ENCODE data around the gene TMEM141. TPM values are rescaled to one million over a fixed set of nuclear protein-coding genes. Genes with fewer than 3 reads are reported as not detected.

The TMEM141 gene
- 10 to 100 TPM; 60.7 to 70.8 (median 66.9) TPM for total RNA-seq

DNA sequence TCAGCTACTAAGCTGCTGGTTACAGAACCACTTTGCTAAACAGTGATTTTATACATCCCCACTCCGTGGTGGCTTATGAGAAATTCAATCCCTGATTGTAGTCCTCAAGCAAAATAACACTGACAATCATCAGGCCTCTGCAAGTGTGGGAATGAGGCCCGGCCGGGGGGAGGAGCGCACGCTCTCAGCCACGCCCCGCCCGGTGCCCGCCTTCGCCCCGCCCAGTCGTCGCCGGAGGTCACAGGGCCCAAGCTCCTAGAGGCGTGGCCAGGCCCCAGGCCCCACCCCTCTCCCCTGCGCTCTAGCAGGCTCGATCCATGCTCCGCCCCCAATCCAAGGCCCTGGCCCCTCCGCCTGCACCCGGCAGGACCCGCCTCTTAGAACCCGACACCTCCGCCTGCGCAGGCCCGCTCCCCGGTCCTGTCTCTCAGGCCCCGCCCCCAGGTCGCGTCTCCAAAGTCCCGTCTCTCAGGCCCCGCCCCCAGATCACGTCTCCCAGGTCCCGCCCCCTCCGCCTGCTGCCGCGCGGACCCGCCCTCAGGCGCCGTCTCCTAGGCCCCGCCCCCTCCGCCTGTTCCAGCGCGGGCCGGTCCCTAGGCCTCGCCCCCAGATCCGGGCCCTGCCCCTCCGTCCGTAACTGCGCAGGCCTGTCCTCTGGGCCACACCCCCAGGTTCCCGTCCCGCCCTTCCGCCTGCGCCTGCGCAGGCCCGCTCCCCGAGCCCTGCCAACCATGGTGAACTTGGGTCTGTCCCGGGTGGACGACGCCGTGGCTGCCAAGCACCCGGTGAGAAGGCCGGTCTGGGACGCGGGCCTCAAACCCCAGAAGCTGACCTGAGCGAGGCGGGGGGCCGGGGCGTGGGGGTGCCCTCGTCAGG, at the start of gene TMEM141:
TSS of gene TMEM141 (plus strand) at position 705 of the 876 bp plus-strand sequence. CDS start at position 732, 27 bp downstream.
- TF ChIP-seq EP300 (IDR thresholded peaks at IDR 0.05) (peak; percentile 89 to 97), POLR2A (IDR thresholded peaks at IDR 0.05) (peak; percentile 16 to 76)
- TF ChIP-seq, protein P1, sequence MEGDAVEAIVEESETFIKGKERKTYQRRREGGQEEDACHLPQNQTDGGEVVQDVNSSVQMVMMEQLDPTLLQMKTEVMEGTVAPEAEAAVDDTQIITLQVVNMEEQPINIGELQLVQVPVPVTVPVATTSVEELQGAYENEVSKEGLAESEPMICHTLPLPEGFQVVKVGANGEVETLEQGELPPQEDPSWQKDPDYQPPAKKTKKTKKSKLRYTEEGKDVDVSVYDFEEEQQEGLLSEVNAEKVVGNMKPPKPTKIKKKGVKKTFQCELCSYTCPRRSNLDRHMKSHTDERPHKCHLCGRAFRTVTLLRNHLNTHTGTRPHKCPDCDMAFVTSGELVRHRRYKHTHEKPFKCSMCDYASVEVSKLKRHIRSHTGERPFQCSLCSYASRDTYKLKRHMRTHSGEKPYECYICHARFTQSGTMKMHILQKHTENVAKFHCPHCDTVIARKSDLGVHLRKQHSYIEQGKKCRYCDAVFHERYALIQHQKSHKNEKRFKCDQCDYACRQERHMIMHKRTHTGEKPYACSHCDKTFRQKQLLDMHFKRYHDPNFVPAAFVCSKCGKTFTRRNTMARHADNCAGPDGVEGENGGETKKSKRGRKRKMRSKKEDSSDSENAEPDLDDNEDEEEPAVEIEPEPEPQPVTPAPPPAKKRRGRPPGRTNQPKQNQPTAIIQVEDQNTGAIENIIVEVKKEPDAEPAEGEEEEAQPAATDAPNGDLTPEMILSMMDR (IDR thresholded peaks at IDR 0.05): peak in 1 of 5 experiments; percentile 9
- Histone ChIP-seq H3K27ac (peak within 1 kb of the TSS; percentile 89 to 98 (median 92)), H3K4me1 (peaks cover 0 to 48% (median 25%) of the 10 kb centered on the region in 4 donors), H3K36me3 (peaks cover 0 to 22% (median 0%) of the 10 kb centered on the region in 3 donors), H3K4me3 (peak within 1 kb of the TSS; percentile 64 to 89 (median 75)), H3K27me3 (peaks cover 0 to 2% of the 10 kb centered on the region in 2 donors), H3K9me3 (no peaks in the 10 kb centered on the region)
- DNase-seq (ENCODE audit: low spot score in 2 of 2): peak; percentile 100
- 1% methylated on average over 32 to 38 of the region's 70 CpGs for WGBS, 2 donors

DNA sequence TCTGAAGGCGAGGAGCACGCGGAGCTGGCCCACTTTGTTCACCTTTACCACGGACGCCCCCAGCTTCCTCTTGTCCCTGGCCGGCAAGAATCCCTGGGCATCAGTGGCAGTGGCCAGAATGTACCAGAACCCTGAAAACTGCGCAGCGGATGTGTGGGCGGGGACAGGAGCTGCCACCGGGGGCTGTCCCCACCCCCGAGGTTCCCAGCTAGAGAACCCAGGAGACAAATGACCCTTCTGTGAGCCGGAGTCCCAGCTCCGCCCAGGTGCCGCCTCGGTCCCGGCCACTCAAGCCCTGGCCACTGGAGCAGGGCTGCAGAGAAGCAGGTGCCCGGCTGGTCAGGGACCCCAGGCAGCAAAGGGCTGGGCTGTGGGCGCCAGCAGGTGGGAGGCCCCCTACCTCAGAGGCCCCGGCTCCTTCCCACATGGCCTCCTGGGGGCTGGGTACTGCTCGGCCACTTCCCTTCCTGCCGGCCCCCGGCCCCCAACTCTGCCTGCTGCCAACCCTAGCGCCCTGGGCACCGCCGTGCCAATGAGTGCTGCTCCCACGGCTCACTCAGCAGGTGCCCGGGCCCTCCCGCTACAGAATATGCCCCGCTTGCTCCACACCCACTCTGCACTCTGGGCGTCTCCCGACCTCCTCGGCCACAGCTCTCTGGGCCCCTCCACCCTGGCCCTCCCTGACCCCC, 49.1 kb upstream of the TMEM141 start:
- peak overlapping the region in 2 of 4 donors; percentile 35 to 38 for H3K4me3 ChIP-seq
- H3K9me3 ChIP-seq: no peaks in the 10 kb centered on the region
- 23 to 25% methylated on average over 19 to 31 of the region's 32 CpGs for whole genome bisulfite sequencing, 2 donors
- no peaks in the 10 kb centered on the region for H3K36me3 ChIP-seq
- DNase-seq (ENCODE audit: low spot score in 2 of 2): no peak
- H3K4me1 ChIP-seq: peaks cover 0 to 31% (median 12%) of the 10 kb centered on the region in 4 donors
- peak overlapping the region in 2 of 4 donors; percentile 3 to 16 for H3K27ac ChIP-seq
- H3K27me3 ChIP-seq: peaks cover 0 to 44% of the 10 kb centered on the region in 2 donors
- TF ChIP-seq, protein P1 (IDR thresholded peaks at IDR 0.05): no peak
- TF ChIP-seq EP300 (IDR thresholded peaks at IDR 0.05): no peak
- no peak for TF ChIP-seq POLR2A (IDR thresholded peaks at IDR 0.05)

DNA sequence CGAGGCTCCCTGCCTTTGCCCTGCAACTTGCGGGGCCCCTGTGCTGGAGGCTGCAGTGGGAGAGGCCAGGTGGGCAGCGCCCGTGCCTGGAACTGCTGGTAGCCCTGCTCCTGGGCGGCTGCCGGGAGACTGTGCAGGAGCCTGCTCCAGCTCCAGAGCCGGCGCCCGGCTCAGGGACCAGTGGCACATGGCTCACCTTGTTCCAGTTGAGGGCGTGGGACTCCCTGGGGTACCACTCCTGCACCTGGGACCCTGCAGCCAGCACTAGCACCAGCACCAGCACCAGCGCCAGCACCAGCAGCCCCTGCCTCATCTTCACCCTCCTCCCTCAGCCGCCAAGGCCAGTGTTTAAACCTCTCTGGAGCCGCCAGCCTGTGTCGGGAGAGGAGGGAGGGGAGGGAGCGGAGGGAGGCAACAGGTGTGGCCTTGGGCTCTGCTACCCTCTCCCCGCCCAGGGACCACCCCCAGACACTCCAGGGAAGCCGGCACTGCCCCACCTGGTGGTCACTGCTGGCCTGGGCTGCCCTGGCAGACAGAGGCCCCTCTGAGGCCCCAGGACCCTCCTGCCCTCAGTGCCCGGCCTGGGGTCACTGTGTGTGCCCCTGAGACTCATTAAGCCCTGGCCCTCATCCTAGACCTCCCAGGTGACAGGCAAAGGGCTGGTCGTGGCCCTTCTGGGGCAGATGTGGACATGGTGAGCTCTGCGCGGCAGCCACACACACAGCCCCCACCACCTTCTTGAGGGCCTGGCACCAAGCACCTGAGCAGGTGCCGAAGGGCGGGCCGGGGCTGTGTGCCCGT, 48.4 kb upstream of the TMEM141 start, which contains the start of gene LCN10:
TSS of gene LCN10 (minus strand) at position 350 of the 801 bp plus-strand sequence. CDS start at position 313, 37 bp downstream.
- H3K9me3 ChIP-seq: no peaks in the 10 kb centered on the region
- H3K27ac ChIP-seq: peak within 1 kb of the TSS in 2 of 4 donors; percentile 3 to 16
- TF ChIP-seq EP300 (IDR thresholded peaks at IDR 0.05): no peak
- TF ChIP-seq POLR2A (IDR thresholded peaks at IDR 0.05): no peak
- TF ChIP-seq, protein P1 (IDR thresholded peaks at IDR 0.05): no peak
- no peak for DNase-seq (ENCODE audit: low spot score in 2 of 2)
- WGBS, 2 donors: 54 to 58% methylated on average over 13 to 15 of the region's 25 CpGs
- H3K4me1 ChIP-seq: peaks cover 0 to 31% (median 12%) of the 10 kb centered on the region in 4 donors
- peaks cover 0 to 44% of the 10 kb centered on the region in 2 donors for H3K27me3 ChIP-seq
- H3K36me3 ChIP-seq: no peaks in the 10 kb centered on the region
- H3K4me3 ChIP-seq: peak within 1 kb of the TSS in 2 of 4 donors; percentile 35 to 38

DNA sequence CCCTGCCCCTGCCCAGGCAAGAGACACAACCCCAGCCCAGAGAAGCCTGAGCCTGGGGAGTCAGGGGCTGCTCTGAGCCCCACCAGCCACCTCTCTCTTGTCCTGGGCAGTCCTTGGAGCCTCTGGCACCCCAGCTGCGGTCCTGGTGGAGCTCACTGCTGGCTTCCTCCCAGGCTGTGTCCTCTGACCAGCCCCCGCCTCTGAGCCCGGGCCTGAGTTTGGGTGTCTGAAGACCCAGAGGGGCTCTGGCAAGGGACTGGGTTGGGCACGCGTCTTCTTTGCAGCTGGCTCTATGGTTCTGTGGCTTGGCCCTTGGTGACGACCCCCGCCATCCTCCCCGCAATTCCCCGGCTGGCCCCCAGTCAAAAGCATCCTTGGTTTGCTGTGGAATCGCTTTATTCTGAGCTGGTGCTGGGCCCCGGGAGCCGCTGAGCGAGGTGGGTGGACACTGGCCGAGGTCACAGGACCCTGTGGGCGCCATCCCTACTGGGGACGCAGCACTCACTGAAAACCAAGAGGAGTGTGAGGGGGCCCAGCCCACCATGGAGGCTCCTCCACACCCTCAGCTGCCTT, 47.4 kb upstream of the TMEM141 start:
- H3K4me3 ChIP-seq: peak overlapping the region in 1 of 4 donors; percentile 35
- peaks cover 0 to 44% of the 10 kb centered on the region in 2 donors for H3K27me3 ChIP-seq
- WGBS, 2 donors: 72 to 76% methylated on average over 14 to 15 of the region's 16 CpGs
- no peaks in the 10 kb centered on the region for H3K36me3 ChIP-seq
- H3K9me3 ChIP-seq: no peaks in the 10 kb centered on the region
- TF ChIP-seq, protein P1 (IDR thresholded peaks at IDR 0.05): no peak
- no peak for TF ChIP-seq EP300 (IDR thresholded peaks at IDR 0.05)
- no peak for TF ChIP-seq POLR2A (IDR thresholded peaks at IDR 0.05)
- no peak overlapping the region for H3K27ac ChIP-seq
- peaks cover 0 to 40% (median 12%) of the 10 kb centered on the region in 4 donors for H3K4me1 ChIP-seq
- no peak for DNase-seq (ENCODE audit: low spot score in 2 of 2)
